ENCODE results near the gene UBE2J2. TPM values are rescaled to one million over a fixed set of nuclear protein-coding genes. Genes with fewer than 3 reads are reported as not detected.

Gene UBE2J2
- polyA plus RNA-seq, 1 of the 3 experiments (the other 2 are of a cell fraction) = 47.5 TPM

DNA sequence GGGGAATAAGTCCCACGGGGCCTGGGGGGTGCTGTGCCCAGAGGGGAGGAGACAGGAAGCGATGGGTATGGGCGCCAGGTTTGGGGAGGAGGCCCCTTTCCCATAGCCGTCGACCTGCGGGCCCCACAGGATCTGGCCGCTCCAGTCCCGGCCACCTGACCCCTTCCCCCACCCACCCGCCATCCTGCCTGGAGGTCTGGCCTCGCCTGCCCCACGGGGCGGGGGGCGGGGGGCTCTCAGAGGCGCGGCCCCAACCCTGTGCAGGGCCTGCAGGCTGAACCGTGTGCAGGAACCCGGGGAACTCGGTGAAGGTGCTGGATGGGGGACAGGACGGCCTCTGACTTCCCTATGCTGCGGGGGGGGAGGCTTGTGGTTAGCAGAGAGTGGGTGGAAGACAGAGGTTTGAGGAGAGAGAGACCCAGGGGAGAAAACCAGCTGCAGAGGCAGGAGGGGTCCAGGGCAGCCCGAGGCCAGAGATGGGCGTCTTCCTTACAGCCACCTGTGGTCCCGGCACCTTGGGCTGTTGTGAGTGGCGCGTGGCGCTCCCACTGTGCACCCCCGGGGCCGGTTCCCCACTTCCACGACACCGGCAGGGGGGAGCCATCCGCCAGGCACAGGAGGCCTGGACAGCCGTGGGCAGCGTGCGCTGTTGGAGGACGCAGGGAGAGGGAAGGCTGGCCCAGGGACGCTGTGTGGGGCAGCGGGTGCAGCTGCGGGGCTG is 64.8 kb downstream of the UBE2J2 start:
- H3K27ac ChIP-seq (ENCODE audit: low read depth in 2 of 2, low read length in 1 of 2) = no peak overlapping the region
- H3K9ac ChIP-seq = no peak overlapping the region

DNA sequence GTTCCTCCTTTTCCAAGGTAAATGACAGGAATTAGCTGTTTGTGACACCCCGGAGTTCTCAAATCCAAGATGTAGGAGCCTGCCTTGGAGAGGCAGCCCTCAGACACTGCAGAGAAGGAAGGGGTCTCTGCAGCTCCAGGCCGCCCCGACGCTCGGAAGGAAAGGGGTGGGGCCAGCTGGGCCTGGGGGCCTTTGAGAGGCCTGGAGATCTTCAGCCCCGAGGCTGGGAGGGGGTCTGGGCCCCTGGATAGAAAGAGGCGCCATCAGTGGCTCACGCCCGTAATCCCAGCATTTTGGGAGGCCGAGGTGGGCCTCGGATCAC is 66.1 kb downstream of the UBE2J2 start:
- no peaks in the 10 kb centered on the region for H3F3A ChIP-seq (replicated peaks; ENCODE audit: insufficient read depth)

More for the DNA sequence above, 64.8 kb downstream of the UBE2J2 start:
- H2AFZ ChIP-seq (ENCODE audit: low read depth) = no peak overlapping the region
- H3F3A ChIP-seq (replicated peaks; ENCODE audit: insufficient read depth) = no peaks in the 10 kb centered on the region
- ChIA-PET CTCF (interaction anchor here (0.6 kb wide), 1 partner anchor 21 kb away, joined by 4 read pairs; no protein-coding TSS in a partner anchor), POLR2A (interaction anchor here (0.7 kb wide), 1 partner anchor 68 kb away, joined by 3 read pairs; no protein-coding TSS in a partner anchor)
- no peak overlapping the region for H3K4me3 ChIP-seq (ENCODE audit: low read depth in 2 of 2, low read length in 1 of 2)
- peaks cover 7% of the 10 kb centered on the region; the same call in 1 of the 2 replicates for H3K27me3 ChIP-seq (ENCODE audit: insufficient read depth)
- TF ChIP-seq RAD21 (IDR thresholded peaks at IDR 0.05; ENCODE audit: low read length) (no peak), JUND (IDR thresholded peaks at IDR 0.05) (no peak)
- 64% methylated on average over 22 of the region's 38 CpGs for WGBS (ENCODE audit: low lambda C conversion rate)
- peaks cover 3 to 7% of the 10 kb centered on the region in 2 experiments; a peak in 1 of 4 replicates for H3K4me1 ChIP-seq (ENCODE audit: control insufficient read depth in 1 of 2, insufficient read depth in 2 of 2, low read depth in 1 of 2, low read length in 1 of 2)
- H3K4me2 ChIP-seq = peak overlapping the region; percentile 62; the same call in 1 of the 2 replicates
- no peaks in the 10 kb centered on the region for H3K9me2 ChIP-seq
- H3K79me2 ChIP-seq (ENCODE audit: insufficient read depth) = no peaks in the 10 kb centered on the region
- no peaks in the 10 kb centered on the region for H4K20me1 ChIP-seq (ENCODE audit: insufficient read depth)
- no peak for DNase-seq
- no peaks in the 10 kb centered on the region for H3K36me3 ChIP-seq (replicated peaks in 1 of 2; ENCODE audit: control insufficient read depth in 1 of 2, insufficient read depth in 2 of 2, low read length in 1 of 2)
- H3K9me3 ChIP-seq = no peaks in the 10 kb centered on the region

More for the DNA sequence above, 66.1 kb downstream of the UBE2J2 start:
- 43% methylated on average over 6 of the region's 11 CpGs for WGBS (ENCODE audit: low lambda C conversion rate)
- Histone ChIP-seq H3K4me1 (ENCODE audit: control insufficient read depth in 1 of 2, insufficient read depth in 2 of 2, low read depth in 1 of 2, low read length in 1 of 2) (peaks cover 3 to 8% of the 10 kb centered on the region in 2 experiments; a peak in 1 of 4 replicates), H3K36me3 (replicated peaks in 1 of 2; ENCODE audit: control insufficient read depth in 1 of 2, insufficient read depth in 2 of 2, low read length in 1 of 2) (no peaks in the 10 kb centered on the region), H3K9ac (no peak overlapping the region), H3K4me3 (ENCODE audit: low read depth in 2 of 2, low read length in 1 of 2) (no peak overlapping the region), H2AFZ (ENCODE audit: low read depth) (no peak overlapping the region), H3K27ac (ENCODE audit: low read depth in 2 of 2, low read length in 1 of 2) (no peak overlapping the region), H3K9me3 (no peaks in the 10 kb centered on the region), H3K9me2 (no peaks in the 10 kb centered on the region), H3K79me2 (ENCODE audit: insufficient read depth) (no peaks in the 10 kb centered on the region), H3K4me2 (peak overlapping the region; percentile 62; the same call in 1 of the 2 replicates), H4K20me1 (ENCODE audit: insufficient read depth) (no peaks in the 10 kb centered on the region), H3K27me3 (ENCODE audit: insufficient read depth) (peaks cover 7% of the 10 kb centered on the region; the same call in 1 of the 2 replicates)
- TF ChIP-seq FOSL2 (IDR thresholded peaks at IDR 0.05; ENCODE audit: borderline replicate concordance, low read depth) (no peak), MEF2A (IDR thresholded peaks at IDR 0.05; ENCODE audit: borderline replicate concordance, low read depth) (no peak), TEAD4 (IDR thresholded peaks at IDR 0.05; ENCODE audit: borderline replicate concordance, insufficient read depth) (no peak), MXI1 (IDR thresholded peaks at IDR 0.05; ENCODE audit: low read depth, low read length) (no peak), FOXJ3 (CRISPR knock-in tag; IDR thresholded peaks at IDR 0.05) (no peak), EP300 (IDR thresholded peaks at IDR 0.05; ENCODE audit: borderline replicate concordance in 1 of 2, low read depth in 1 of 2, low read length in 1 of 2) (no peak)
- TF ChIP-seq, protein P1, sequence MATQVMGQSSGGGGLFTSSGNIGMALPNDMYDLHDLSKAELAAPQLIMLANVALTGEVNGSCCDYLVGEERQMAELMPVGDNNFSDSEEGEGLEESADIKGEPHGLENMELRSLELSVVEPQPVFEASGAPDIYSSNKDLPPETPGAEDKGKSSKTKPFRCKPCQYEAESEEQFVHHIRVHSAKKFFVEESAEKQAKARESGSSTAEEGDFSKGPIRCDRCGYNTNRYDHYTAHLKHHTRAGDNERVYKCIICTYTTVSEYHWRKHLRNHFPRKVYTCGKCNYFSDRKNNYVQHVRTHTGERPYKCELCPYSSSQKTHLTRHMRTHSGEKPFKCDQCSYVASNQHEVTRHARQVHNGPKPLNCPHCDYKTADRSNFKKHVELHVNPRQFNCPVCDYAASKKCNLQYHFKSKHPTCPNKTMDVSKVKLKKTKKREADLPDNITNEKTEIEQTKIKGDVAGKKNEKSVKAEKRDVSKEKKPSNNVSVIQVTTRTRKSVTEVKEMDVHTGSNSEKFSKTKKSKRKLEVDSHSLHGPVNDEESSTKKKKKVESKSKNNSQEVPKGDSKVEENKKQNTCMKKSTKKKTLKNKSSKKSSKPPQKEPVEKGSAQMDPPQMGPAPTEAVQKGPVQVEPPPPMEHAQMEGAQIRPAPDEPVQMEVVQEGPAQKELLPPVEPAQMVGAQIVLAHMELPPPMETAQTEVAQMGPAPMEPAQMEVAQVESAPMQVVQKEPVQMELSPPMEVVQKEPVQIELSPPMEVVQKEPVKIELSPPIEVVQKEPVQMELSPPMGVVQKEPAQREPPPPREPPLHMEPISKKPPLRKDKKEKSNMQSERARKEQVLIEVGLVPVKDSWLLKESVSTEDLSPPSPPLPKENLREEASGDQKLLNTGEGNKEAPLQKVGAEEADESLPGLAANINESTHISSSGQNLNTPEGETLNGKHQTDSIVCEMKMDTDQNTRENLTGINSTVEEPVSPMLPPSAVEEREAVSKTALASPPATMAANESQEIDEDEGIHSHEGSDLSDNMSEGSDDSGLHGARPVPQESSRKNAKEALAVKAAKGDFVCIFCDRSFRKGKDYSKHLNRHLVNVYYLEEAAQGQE (IDR thresholded peaks at IDR 0.05; ENCODE audit: low read depth, low read length) = no peak
- TF ChIP-seq, protein P2, sequence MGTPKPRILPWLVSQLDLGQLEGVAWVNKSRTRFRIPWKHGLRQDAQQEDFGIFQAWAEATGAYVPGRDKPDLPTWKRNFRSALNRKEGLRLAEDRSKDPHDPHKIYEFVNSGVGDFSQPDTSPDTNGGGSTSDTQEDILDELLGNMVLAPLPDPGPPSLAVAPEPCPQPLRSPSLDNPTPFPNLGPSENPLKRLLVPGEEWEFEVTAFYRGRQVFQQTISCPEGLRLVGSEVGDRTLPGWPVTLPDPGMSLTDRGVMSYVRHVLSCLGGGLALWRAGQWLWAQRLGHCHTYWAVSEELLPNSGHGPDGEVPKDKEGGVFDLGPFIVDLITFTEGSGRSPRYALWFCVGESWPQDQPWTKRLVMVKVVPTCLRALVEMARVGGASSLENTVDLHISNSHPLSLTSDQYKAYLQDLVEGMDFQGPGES (IDR thresholded peaks at IDR 0.05; ENCODE audit: low read depth, low read length) = no peak
- ChIA-PET POLR2A (no interaction called here), CTCF (interaction anchor here (1.1 to 1.4 kb wide), 4 partner anchors 24 to 175 kb away, joined by 3 to 9 read pairs (median 3); no protein-coding TSS in a partner anchor)
- peak; percentile 41 for DNase-seq

Measured in SK-N-SH (cell line).